ENCODE results near the gene GARIN5B.

GARIN5B gene

GRCh38 chr19:55319785-55320184, 43.3 kb downstream of the GARIN5B start:
- no peak for DNase-seq

GRCh38 chr19:55316646-55317045, 46.4 kb downstream of the GARIN5B start:
- DNase-seq, result no peak

GRCh38 chr19:55315956-55316525, 47.0 kb downstream of the GARIN5B start:
- DNase-seq, result no peak

GRCh38 chr19:55314396-55314795, 48.7 kb downstream of the GARIN5B start:
- DNase-seq, result no peak

GRCh38 chr19:55312621-55313512, 50.2 kb downstream of the GARIN5B start:
- no peak for DNase-seq

GRCh38 chr19:55311797-55312196, 51.3 kb downstream of the GARIN5B start:
- DNase-seq, result no peak

GRCh38 chr19:55311397-55311796, 51.7 kb downstream of the GARIN5B start:
- DNase-seq, result no peak

- DNase-seq, result no peak
Measured at GRCh38 chr19:55310498-55310897, 52.6 kb downstream of the GARIN5B start.

GRCh38 chr19:55309448-55309847, 53.6 kb downstream of the GARIN5B start:
- no peak for DNase-seq

GRCh38 chr19:55308281-55308680, 54.8 kb downstream of the GARIN5B start:
- no peak for DNase-seq

GRCh38 chr19:55306712-55307111, 56.3 kb downstream of the GARIN5B start:
- DNase-seq, result no peak

- DNase-seq, result peak; percentile 22
Measured at GRCh38 chr19:55305983-55306562, 57.0 kb downstream of the GARIN5B start.

- peak; percentile 62 for DNase-seq
Measured at GRCh38 chr19:55305491-55305890, 57.6 kb downstream of the GARIN5B start.

GRCh38 chr19:55304980-55305379, 58.1 kb downstream of the GARIN5B start:
- no peak for DNase-seq

Measured in OCI-M1 (cell line).